Activated T-cell treated with anti-CD3 and anti-CD28 coated beads, Interleukin-2, amount 50 U/mL, for 48 hours (primary cell): ENCODE results near the gene AZU1.

ENCODE experiments used
- DNase-seq, 2 experiments: peaks; one replicate each; pipeline ENCODE4 v3.0.0-alpha.2; 2020

AZU1 gene

DNA sequence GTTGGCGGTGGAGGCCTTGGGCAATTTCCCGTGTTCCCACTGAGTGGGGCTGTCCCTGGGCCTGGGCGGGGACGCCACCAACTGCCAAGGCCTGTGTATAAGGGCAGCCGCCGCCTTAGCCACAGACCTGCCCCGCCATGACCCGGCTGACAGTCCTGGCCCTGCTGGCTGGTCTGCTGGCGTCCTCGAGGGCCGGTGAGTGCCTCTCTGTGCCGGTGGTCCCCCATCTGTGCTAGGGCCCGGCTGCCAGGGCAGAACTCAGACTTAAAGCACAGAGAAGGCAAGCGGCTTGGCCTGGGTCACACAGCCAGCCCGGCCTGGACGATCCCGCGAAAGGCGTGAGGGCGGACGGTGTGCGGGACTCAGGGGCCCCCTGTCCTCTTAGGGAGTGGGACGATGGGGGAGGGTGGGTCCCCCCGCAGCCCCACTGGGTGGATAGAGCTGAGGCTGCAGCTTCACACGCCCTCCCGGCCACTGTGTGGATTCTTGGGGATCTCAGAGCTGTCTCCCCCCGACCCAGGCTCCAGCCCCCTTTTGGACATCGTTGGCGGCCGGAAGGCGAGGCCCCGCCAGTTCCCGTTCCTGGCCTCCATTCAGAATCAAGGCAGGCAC lies at the start of gene AZU1:
Gene AZU1, plus strand, starts transcription at position 128 of the 612 bp plus-strand sequence. Its CDS starts 10 bp downstream, at position 138.
- DNase-seq: no peak

- DNase-seq: no peak
Observed at GRCh38 chr19:778910-779653, 48.6 kb upstream of the AZU1 start.

DNA sequence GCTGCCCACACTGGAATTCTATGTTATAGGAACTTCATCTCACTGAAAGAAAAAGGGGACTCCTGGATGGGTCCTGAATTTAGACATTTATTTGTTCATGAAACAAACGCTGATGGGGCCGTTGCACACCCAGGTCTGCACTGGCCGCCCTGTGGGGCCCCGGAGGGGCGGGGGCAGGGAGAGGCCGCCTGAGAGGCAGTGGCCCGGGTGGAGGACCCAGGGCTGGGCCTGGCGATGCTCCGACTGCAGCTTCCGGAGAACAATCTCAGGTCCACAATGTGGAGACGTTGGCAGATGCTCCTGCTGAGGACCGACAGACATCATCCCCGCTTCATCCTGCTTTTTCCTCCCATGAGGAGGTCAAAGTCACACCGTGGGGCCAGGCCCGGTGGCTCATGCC lies 46.7 kb upstream of the AZU1 start:
- DNase-seq: no peak

- no peak for DNase-seq
Observed at GRCh38 chr19:781800-782184, 45.8 kb upstream of the AZU1 start.

DNA sequence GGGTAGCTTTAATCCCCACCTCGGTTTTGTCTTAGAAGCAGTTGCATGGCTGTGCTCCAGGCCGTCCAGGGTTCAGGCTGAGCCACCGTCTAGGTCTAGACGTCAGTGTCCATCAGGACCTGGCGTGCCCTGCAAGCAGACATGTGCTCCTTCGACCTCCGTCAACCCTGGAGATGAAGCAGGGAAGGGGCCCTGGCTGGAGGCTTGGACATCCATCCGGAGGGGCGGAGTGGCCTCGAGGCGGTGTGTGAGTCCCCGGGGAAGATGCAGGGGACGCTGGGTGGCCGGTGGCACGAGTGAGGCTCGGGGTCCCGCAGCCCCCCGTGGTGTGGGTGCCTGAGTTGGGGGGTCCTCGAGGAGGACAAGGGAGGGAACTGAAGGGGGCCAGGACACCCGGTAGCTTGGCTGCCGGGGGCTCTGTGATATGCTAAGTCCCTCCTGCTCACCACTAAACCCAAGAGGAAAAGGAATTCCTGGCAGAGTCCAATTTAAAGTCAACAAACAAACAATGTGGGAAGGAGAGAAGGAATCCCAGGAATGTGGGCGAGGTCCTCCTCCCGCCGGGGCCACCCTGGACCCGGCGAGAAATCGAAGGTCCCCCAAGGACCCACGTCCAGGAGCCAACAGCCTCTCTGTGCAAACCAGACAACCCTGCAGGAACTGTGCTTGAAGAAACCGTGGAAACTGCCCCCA lies 45.3 kb upstream of the AZU1 start:
- DNase-seq: no peak

GRCh38 chr19:782878-783668 lies 44.6 kb upstream of the AZU1 start:
- no peak for DNase-seq

- no peak for DNase-seq
Observed at GRCh38 chr19:784541-784940, 43.1 kb upstream of the AZU1 start.

GRCh38 chr19:787536-787935 lies 40.1 kb upstream of the AZU1 start:
- no peak for DNase-seq

DNA sequence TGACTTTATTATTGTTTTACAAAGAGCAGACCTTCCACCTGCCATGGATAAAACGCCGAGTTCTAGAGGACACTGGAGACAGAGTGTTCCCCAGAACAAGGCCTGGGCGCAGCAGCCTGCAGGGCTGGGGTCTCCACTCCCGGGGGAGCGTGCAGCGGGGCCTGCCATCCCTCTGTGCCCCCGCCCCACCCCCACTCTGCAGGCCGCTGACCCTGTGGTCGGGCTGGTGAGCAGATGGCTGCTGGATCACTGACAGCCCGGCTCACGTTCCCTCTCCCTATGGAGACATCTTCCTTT lies 39.0 kb upstream of the AZU1 start:
- DNase-seq: no peak

DNA sequence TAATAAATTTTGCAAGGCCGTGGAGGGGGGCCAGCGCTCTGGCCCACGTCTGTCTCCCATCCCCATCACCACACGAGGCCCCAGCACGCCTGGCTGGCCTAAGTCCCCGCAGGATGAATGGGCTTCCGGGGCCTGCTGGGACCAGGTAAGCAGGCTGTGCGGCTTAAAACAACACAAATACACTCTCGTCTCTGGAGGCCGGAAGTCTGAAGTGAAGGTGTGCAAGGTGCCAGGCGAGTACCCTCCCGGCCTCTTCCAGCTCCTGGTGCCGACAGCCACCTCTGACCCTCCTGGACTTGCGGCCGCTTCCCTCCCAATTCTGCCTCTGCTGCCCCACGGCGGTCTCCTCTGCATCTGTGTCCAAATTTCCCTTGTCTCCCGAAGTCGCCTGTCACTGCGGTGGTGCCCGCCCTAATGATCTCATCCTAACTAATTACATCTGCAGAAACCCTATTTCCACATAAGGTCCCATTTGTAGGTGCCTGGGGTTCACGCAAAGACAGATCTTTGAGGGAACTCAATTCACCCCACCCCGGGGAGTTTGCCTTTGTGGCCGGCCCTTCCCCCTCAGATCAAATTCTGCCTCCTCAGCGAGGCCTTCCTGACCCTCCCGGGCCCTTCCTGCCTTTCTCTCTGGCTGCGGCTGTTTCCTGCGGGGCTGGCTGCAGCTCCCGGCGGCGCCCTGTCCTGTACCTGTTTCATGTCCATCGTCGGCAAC lies 38.5 kb upstream of the AZU1 start:
- no peak for DNase-seq

GRCh38 chr19:789701-790060 lies 38.0 kb upstream of the AZU1 start:
- DNase-seq: no peak

GRCh38 chr19:791007-791566 lies 36.5 kb upstream of the AZU1 start:
- DNase-seq: no peak

DNA sequence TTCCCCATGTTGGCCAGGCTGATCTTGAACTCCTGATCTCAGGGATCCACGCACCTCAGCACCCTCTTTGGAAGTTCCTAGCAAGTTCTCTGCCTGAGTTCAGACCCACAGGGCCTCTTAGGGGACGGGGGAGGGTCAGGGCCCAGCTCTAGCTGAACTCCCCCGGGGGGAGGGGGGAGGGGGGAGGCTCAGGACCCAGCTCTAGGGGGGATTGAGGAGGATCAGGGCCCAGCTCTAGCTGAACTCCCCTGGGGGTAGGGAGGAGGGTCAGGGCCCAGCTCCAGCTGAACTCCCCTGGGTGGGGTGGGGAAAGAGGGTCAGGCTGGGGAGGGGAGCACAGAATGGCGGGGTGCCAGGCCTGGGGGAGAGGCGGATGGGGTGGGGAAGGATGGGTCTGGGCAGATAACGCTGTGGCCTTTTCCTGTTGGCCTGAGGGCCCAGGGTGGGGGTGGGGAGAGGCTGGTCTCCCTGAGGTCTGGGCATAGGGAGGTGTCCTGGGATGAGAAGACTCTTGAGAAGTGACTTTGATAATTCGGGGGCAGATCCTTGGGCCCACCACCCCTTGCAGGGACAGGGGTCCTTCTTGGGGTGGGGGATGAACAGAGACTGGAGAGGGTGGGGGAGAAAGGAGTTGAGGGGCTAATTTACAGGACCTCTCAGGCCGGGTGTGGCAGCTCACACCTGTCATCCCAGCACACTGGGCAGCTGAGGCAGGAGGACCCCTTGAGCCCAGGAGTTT lies 35.9 kb upstream of the AZU1 start:
- no peak for DNase-seq

- DNase-seq: no peak
Observed at GRCh38 chr19:792306-792885, 35.2 kb upstream of the AZU1 start.

GRCh38 chr19:793806-794205 lies 33.8 kb upstream of the AZU1 start:
- DNase-seq: no peak

GRCh38 chr19:795073-795611 lies 32.5 kb upstream of the AZU1 start:
- no peak for DNase-seq

GRCh38 chr19:795691-796581 lies 31.7 kb upstream of the AZU1 start:
- no peak for DNase-seq

DNA sequence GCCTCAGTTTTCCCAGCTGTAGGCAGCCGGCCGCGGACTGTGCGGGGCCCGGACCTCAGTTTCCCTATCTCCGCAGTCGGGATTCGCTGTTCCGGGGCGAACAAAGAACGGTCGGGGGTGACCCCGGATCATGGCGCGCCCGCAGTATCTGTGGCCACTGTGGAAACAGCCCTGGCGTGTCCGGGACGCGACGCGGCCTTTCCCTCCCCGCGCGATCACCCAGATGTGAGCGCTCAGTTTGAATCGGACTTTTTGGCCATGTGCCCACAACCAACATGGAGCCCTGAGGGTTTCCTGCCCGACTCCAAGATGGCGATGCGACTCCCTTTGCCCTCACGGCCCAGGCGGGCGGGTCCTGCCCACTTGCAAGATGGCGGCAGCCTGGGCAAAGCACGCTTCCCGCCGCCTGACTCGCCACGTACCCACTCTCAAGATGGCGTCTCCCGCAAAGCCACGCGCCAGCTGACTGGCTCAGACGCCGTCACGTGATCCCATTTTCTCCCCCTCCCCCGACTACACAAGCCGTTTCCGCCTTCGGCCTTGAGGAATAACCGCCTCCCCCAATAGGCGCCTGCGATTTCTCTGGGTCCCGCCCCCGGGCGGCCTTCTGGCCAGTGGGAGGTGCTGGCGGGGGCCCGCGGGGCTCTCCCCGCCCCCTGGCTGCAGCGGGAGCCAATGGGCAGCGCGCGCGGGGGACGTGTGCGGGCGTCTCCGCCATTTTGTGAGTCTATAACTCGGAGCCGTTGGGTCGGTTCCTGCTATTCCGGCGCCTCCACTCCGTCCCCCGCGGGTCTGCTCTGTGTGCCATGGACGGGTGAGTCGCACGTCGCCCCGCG lies 30.7 kb upstream of the AZU1 start, which contains the start of gene PTBP1:
Gene PTBP1, plus strand, starts transcription at position 761 of the 836 bp plus-strand sequence. Its CDS starts 46 bp downstream, at position 807.
- DNase-seq: peak; percentile 98 to 99
